H1 (cell line): ENCODE results near the gene TRIM29. TPM values are rescaled to one million over a fixed set of nuclear protein-coding genes. Genes with fewer than 3 reads are reported as not detected.

Source experiments
- CTCF ChIA-PET: fragments of 300-600 bp; sonication (Branson Sonifier 250); formaldehyde crosslinking; loops from one replicate; lab custom pipeline; 2021; ENCODE audit not compliant: partially characterized antibody; lab: Charles Lee
- POLR2A ChIA-PET: fragments of 300-600 bp; sonication (Branson Sonifier 250); formaldehyde crosslinking; loops from one replicate; lab custom pipeline; 2021; ENCODE audit warnings: inconsistent platforms; ENCODE audit not compliant: partially characterized antibody; lab: Charles Lee
- DNase-seq, 2 experiments: peaks; one replicate each; pipeline versions ENCODE4 v3.0.0 to v3.0.0-alpha.2; 2010 to 2022; ENCODE audit warnings: low spot score in 2 of 2, low read depth in 1 of 2, mixed read lengths in 1 of 2
- FAIRE-seq: peaks from 2 replicates; lab custom pipeline; 2011; peaks lifted over from hg19 to GRCh38; lab: Jason Lieb, UNC
- H2AFZ ChIP-seq: 2 replicates; pipeline ENCODE4 v1.8.1; 2012; ENCODE audit warnings: low read length, inconsistent platforms
- H2AK5ac ChIP-seq: 2 replicates; pipeline ENCODE4 v1.6.1; 2013; ENCODE audit warnings: low read depth, low read length
- H2BK120ac ChIP-seq: replicated peaks from 2 replicates; pipeline ENCODE3; 2013; ENCODE audit warnings: low read depth, low read length, inconsistent platforms
- H2BK12ac ChIP-seq: 2 replicates; pipeline ENCODE4 v1.6.1; 2013; ENCODE audit warnings: low read depth, low read length
- H2BK15ac ChIP-seq: 2 replicates; pipeline ENCODE4 v1.6.1; 2013; ENCODE audit warnings: low read length
- H2BK20ac ChIP-seq: 2 replicates; pipeline ENCODE4 v1.6.1; 2013; ENCODE audit warnings: low read length
- H2BK5ac ChIP-seq: 2 replicates; pipeline ENCODE4 v1.6.1; 2013; ENCODE audit warnings: low read depth, low read length
- H3K14ac ChIP-seq: 2 replicates; pipeline ENCODE4 v1.6.1; 2013; ENCODE audit warnings: inconsistent platforms; ENCODE audit not compliant: insufficient read length
- H3K18ac ChIP-seq: 2 replicates; pipeline ENCODE4 v1.6.1; 2013; ENCODE audit warnings: low read length; ENCODE audit errors: extremely low read depth
- H3K23ac ChIP-seq: 2 replicates; pipeline ENCODE4 v1.6.1; 2013; ENCODE audit warnings: inconsistent platforms; ENCODE audit not compliant: insufficient read length
- H3K23me2 ChIP-seq: 2 replicates; pipeline ENCODE4 v1.6.1; 2013; ENCODE audit warnings: low read depth, low read length
- H3K27ac ChIP-seq: 2 replicates; pipeline ENCODE4 v1.6.1; 2011; ENCODE audit warnings: low read depth, low read length, inconsistent platforms
- H3K27me3 ChIP-seq, 4 experiments: replicated peaks in 1 of 4; 1 replicate in 1 of 4; 2 replicates in 3 of 4; pipeline versions ENCODE4 v1.6.1 to v1.8.1; 2011 to 2013; ENCODE audit warnings: low read length in 3 of 4, mild to moderate bottlenecking in 3 of 4, inconsistent platforms in 2 of 4, mixed read lengths in 2 of 4, moderate library complexity in 1 of 4; ENCODE audit not compliant: control insufficient read depth in 3 of 4, insufficient read depth in 3 of 4; ENCODE audit errors: extremely low read depth in 1 of 4
- H3K36me3 ChIP-seq, 4 experiments: 2 replicates each; pipeline versions ENCODE4 v1.6.1 to v1.8.1; 2011 to 2013; ENCODE audit warnings: mild to moderate bottlenecking in 4 of 4, low read length in 3 of 4, moderate library complexity in 2 of 4, control low read depth in 1 of 4, inconsistent platforms in 1 of 4; ENCODE audit not compliant: insufficient read depth in 4 of 4, control insufficient read depth in 2 of 4
- H3K4ac ChIP-seq: replicated peaks from 2 replicates; pipeline ENCODE3; 2013; ENCODE audit warnings: low read length, low read depth, mixed read lengths, inconsistent platforms; ENCODE audit not compliant: insufficient read length
- H3K4me1 ChIP-seq, 4 experiments: replicated peaks in 1 of 4; 1 replicate in 1 of 4; 2 replicates in 3 of 4; pipeline versions ENCODE4 v1.6.1 to v1.8.1; 2011 to 2013; ENCODE audit warnings: low read length in 3 of 4, inconsistent platforms in 2 of 4, mixed read lengths in 1 of 4; ENCODE audit not compliant: insufficient read depth in 4 of 4, control insufficient read depth in 3 of 4
- H3K4me2 ChIP-seq, 2 experiments: 2 replicates each; pipeline versions ENCODE4 v1.6.1 to v1.8.1; 2011 to 2013; ENCODE audit warnings: low read depth in 2 of 2, low read length in 2 of 2, control low read depth in 1 of 2, inconsistent platforms in 1 of 2, mild to moderate bottlenecking in 1 of 2; ENCODE audit not compliant: insufficient read depth in 1 of 2
- H3K4me3 ChIP-seq, 4 experiments: fragments of 200-600, 300-600 bp in 1 of 4; sonication (generic), shearing (Covaris generic), sonication (Bioruptor Twin) in 1 of 4; 2 replicates each; pipeline versions ENCODE4 v1.5.1 to v1.8.1; 2011 to 2016; ENCODE audit warnings: low read length in 4 of 4, low read depth in 3 of 4, control low read depth in 2 of 4, inconsistent platforms in 2 of 4, mild to moderate bottlenecking in 2 of 4, mixed read lengths in 1 of 4, moderate library complexity in 1 of 4; ENCODE audit not compliant: insufficient read depth in 2 of 4; ENCODE audit errors: extremely low read depth in 1 of 4
- H3K56ac ChIP-seq: replicated peaks from 2 replicates; pipeline ENCODE3; 2013; ENCODE audit warnings: low read depth, mild to moderate bottlenecking, mixed read lengths, low read length, inconsistent platforms; ENCODE audit not compliant: insufficient read length
- H3K79me1 ChIP-seq: 2 replicates; pipeline ENCODE4 v1.6.1; 2013; ENCODE audit warnings: low read depth, low read length, control low read depth
- H3K79me2 ChIP-seq, 2 experiments: 2 replicates each; pipeline versions ENCODE4 v1.6.1 to v1.8.1; 2012 to 2013; ENCODE audit warnings: low read length in 2 of 2, mild to moderate bottlenecking in 2 of 2, inconsistent platforms in 1 of 2; ENCODE audit not compliant: insufficient read depth in 2 of 2, control insufficient read depth in 1 of 2
- H3K9ac ChIP-seq, 4 experiments: replicated peaks in 1 of 4; 1 replicate in 1 of 4; 2 replicates in 3 of 4; pipeline versions ENCODE4 v1.6.1 to v1.8.1; 2011 to 2013; ENCODE audit warnings: low read depth in 3 of 4, low read length in 3 of 4, control low read depth in 2 of 4, mild to moderate bottlenecking in 2 of 4, moderate library complexity in 2 of 4, inconsistent platforms in 1 of 4; ENCODE audit errors: extremely low read depth in 1 of 4
- H3K9me3 ChIP-seq, 2 experiments: 2 replicates each; pipeline versions ENCODE4 v1.6.1 to v1.8.1; 2012 to 2013; ENCODE audit warnings: mild to moderate bottlenecking in 2 of 2, moderate library complexity in 2 of 2, control low read depth in 1 of 2, inconsistent platforms in 1 of 2, low read depth in 1 of 2, low read length in 1 of 2, mixed read lengths in 1 of 2; ENCODE audit not compliant: insufficient read depth in 2 of 2
- H4K20me1 ChIP-seq, 2 experiments: replicated peaks in 1 of 2; 2 replicates each; pipeline versions ENCODE3 to v1.8.1; 2011 to 2013; ENCODE audit warnings: inconsistent platforms in 2 of 2, low read length in 2 of 2, mild to moderate bottlenecking in 1 of 2; ENCODE audit not compliant: insufficient read depth in 2 of 2, control insufficient read depth in 1 of 2
- H4K5ac ChIP-seq: 2 replicates; pipeline ENCODE4 v1.6.1; 2013; ENCODE audit warnings: low read length, low read depth, mixed read lengths, inconsistent platforms; ENCODE audit not compliant: insufficient read length
- H4K8ac ChIP-seq: 2 replicates; pipeline ENCODE4 v1.8.0; 2013; ENCODE audit warnings: mild to moderate bottlenecking, moderate library complexity, low read length, inconsistent platforms; ENCODE audit not compliant: insufficient read depth; ENCODE audit errors: extremely low read depth
- H4K91ac ChIP-seq: replicated peaks from 2 replicates; pipeline ENCODE3; 2013; ENCODE audit warnings: low read length, mixed read lengths, inconsistent platforms; ENCODE audit not compliant: insufficient read length
- CHD1 ChIP-seq: IDR thresholded peaks from 2 replicates; pipeline ENCODE4 v1.6.1; 2012; ENCODE audit warnings: low read depth, low read length, improper control_type of control experiment
- CHD2 ChIP-seq: IDR thresholded peaks from 2 replicates; pipeline ENCODE4 v1.6.1; 2012; ENCODE audit warnings: low read length, improper control_type of control experiment
- CREB1 ChIP-seq: IDR thresholded peaks from 2 replicates; pipeline ENCODE4 v1.6.1; 2012; ENCODE audit warnings: inconsistent platforms
- GABPA ChIP-seq: IDR thresholded peaks from 2 replicates; pipeline ENCODE4 v1.6.1; 2011; ENCODE audit warnings: mild to moderate bottlenecking, low read length, moderate library complexity, borderline replicate concordance; ENCODE audit not compliant: insufficient read depth
- HDAC6 ChIP-seq: IDR thresholded peaks from one replicate; pipeline ENCODE4 v1.7.1; 2012; ENCODE audit warnings: low read depth, mild to moderate bottlenecking, inconsistent platforms, low read length, moderate library complexity
- RXRA ChIP-seq: IDR thresholded peaks from 2 replicates; pipeline ENCODE4 v1.6.1; 2011; ENCODE audit warnings: low read depth, mild to moderate bottlenecking, low read length, moderate library complexity; ENCODE audit not compliant: insufficient read depth
- SIN3A ChIP-seq, 2 experiments: IDR thresholded peaks in 1 of 2; conservative IDR thresholded peaks in 1 of 2; 2 replicates each; pipeline ENCODE4 v1.6.1; 2011 to 2012; ENCODE audit warnings: low read length in 2 of 2, improper control_type of control experiment in 1 of 2, low read depth in 1 of 2, mild to moderate bottlenecking in 1 of 2
- SP2 ChIP-seq: IDR thresholded peaks from 2 replicates; pipeline ENCODE4 v1.6.1; 2012; ENCODE audit warnings: mild to moderate bottlenecking, low read length, inconsistent platforms
- TAF1 ChIP-seq: IDR thresholded peaks from 2 replicates; pipeline ENCODE4 v1.6.1; 2011; ENCODE audit warnings: mild to moderate bottlenecking, low read depth, low read length
- WGBS, 2 experiments: shearing (Covaris generic) in 1 of 2; methylation state at CpG; one replicate each; pipeline versions ENCODE4 v1.1.6 to v1.1.7; 2013 to 2015; ENCODE audit warnings: low lambda C conversion rate in 2 of 2, mixed read lengths in 2 of 2, inconsistent platforms in 1 of 2, low coverage in 1 of 2, missing lambda C conversion rate in 1 of 2; ENCODE audit not compliant: insufficient replicate concordance in 2 of 2, insufficient coverage in 1 of 2, insufficient read length in 1 of 2; ENCODE audit errors: extremely low coverage in 1 of 2, missing lambda C conversion rate in 1 of 2; 5-methylcytosine and 5-hydroxymethylcytosine counted together
- polyA plus RNA-seq, 7 experiments: library from polyadenylated mRNA; depleted of rRNA in 3 of 7; stranded (reverse) in 5 of 7; unstranded in 2 of 7; fragments of >200 nt in 5 of 7; fragments of 200-250 nt in 2 of 7; gene quantifications; 1 replicate in 5 of 7; 2 replicates in 1 of 7; 4 replicates in 1 of 7; pipeline versions ENCODE4 v1.2.1 to v1.2.3, GENCODE V29; 2011 to 2013; ENCODE audit warnings: missing spikeins in 2 of 7, mixed read lengths in 2 of 7
- total RNA-seq: library from RNA; stranded (reverse); fragmentation: NEBNext Ultra II Directional; extraction: Animal tissue kit (Norgen Biotek cat#: 25700); gene quantifications from 2 replicates; pipeline ENCODE4 v1.2.1, GENCODE V29; 2021

TRIM29 gene
- total and polyA plus RNA-seq, 2 of the 8 experiments (the other 6 are each of a cell fraction or from before 2014, with no cell fraction given): 0.17 to 0.43 TPM

DNA sequence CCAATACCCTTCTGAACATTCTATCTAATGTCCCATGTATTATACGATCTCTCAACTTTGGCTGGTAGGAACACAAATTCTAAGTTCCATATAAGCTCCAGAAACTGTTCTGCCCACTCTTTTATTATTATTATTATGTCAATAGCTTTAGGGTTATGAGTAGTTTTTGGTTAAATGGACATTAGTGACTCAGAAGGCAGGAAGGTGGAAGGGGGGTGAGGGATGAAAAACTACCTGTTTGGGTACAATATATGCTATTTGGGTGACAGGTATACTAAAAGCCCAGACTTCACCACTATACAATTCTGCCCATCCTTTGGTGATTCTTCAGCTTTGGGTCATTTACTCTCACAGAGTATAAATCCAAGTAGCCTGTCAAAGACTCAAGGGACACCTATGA lies 22.5 kb upstream of the TRIM29 start:
- Histone ChIP-seq H3K79me1 (no peaks in the 10 kb centered on the region), H3K79me2 (no peaks in the 10 kb centered on the region), H3K23ac (no peak overlapping the region), H4K91ac (no peak overlapping the region), H4K8ac (no peak overlapping the region), H3K23me2 (no peaks in the 10 kb centered on the region), H4K5ac (no peak overlapping the region), H4K20me1 (no peaks in the 10 kb centered on the region), H3K4me3 (no peak overlapping the region), H2BK15ac (no peak overlapping the region), H2BK120ac (no peak overlapping the region), H3K27me3 (no peaks in the 10 kb centered on the region), H2AK5ac (no peak overlapping the region), H3K4me2 (no peak overlapping the region), H3K4ac (no peak overlapping the region), H2BK20ac (no peak overlapping the region), H2BK12ac (no peak overlapping the region), H2BK5ac (no peak overlapping the region), H3K18ac (no peak overlapping the region), H3K4me1 (no peaks in the 10 kb centered on the region), H3K9me3 (peaks cover 0 to 3% of the 10 kb centered on the region in 2 experiments; a peak in 1 of 4 replicates), H3K9ac (no peak overlapping the region), H3K27ac (no peak overlapping the region), H3K56ac (no peak overlapping the region), H3K36me3 (no peaks in the 10 kb centered on the region), H3K14ac (no peak overlapping the region), H2AFZ (no peak overlapping the region)
- DNase-seq (no peak), FAIRE-seq (no peak)
- TF ChIP-seq CREB1: no peak
- no peak for TF ChIP-seq TAF1
- no peak for TF ChIP-seq HDAC6
- no peak for TF ChIP-seq RXRA
- TF ChIP-seq CHD2: no peak
- TF ChIP-seq GABPA: no peak
- no peak for TF ChIP-seq SIN3A (conservative IDR thresholded peaks at IDR 0.05 in 1 of 2, IDR thresholded peaks at IDR 0.05 in 1 of 2; ENCODE audit: low read depth in 1 of 2, low read length in 2 of 2)
- TF ChIP-seq CHD1: no peak
- no peak for TF ChIP-seq SP2
- ChIA-PET CTCF (interaction anchor here (1.1 to 1.2 kb wide), 2 partner anchors 9 to 48 kb away, joined by 3 read pairs; no protein-coding TSS in a partner anchor), POLR2A (interaction anchor here (0.5 kb wide), 1 partner anchor 139 kb away, joined by 4 read pairs; no protein-coding TSS in a partner anchor)
- WGBS, 2 experiments: 81% methylated on average over 1 of the region's 1 CpG; no CpG with 5 or more reads in 1 of the 2 experiments
